Activated naive CD8-positive, alpha-beta T cell treated with anti-CD3 and anti-CD28 coated beads for 36 hours (primary cell): ENCODE measurements around the gene FZD8. TPM values are rescaled to one million over a fixed set of nuclear protein-coding genes. Genes with fewer than 3 reads are reported as not detected.
"Not testable (repeated sequence)": the region's sequence is repeated elsewhere in the genome, so short reads cannot be mapped to it uniquely, and the experiment has no call there.

Source experiments
- DNase-seq: peaks from one replicate; pipeline ENCODE4 v3.0.0; 2021
- H3K27ac Mint-ChIP-seq: one replicate; pipeline ENCODE4 v1.8.0; 2022; ENCODE audit warnings: mild to moderate bottlenecking, moderate library complexity, mixed read lengths
- H3K27me3 Mint-ChIP-seq: one replicate; pipeline ENCODE4 v1.8.0; 2022; ENCODE audit warnings: mild to moderate bottlenecking, mixed read lengths
- H3K36me3 Mint-ChIP-seq: one replicate; pipeline ENCODE4 v1.8.0; 2021; ENCODE audit warnings: mild to moderate bottlenecking, mixed read lengths
- H3K4me1 Mint-ChIP-seq: one replicate; pipeline ENCODE4 v1.8.0; 2021; ENCODE audit warnings: mixed read lengths
- H3K4me3 Mint-ChIP-seq: one replicate; pipeline ENCODE4 v1.8.0; 2022; ENCODE audit warnings: mild to moderate bottlenecking, moderate library complexity, mixed read lengths
- H3K9me3 Mint-ChIP-seq: one replicate; pipeline ENCODE4 v1.8.0; 2022; ENCODE audit warnings: mixed read lengths
- total RNA-seq, 2 experiments: library from RNA; stranded (reverse); gene quantifications; one replicate each; pipeline ENCODE4 v1.2.3, GENCODE V29; 2021

FZD8 gene
- total RNA-seq, result under 1 TPM; 0.10 to 0.21 TPM

GRCh38 chr10:35642035-35642792 lies at the start of gene FZD8:
TSS of gene FZD8 (minus strand) at chr10:35642296. CDS start at chr10:35641429, 867 bp downstream.
- H3K9me3 Mint-ChIP-seq, result no peaks in the 10 kb centered on the region
- peak; percentile 81 for DNase-seq
- H3K4me1 Mint-ChIP-seq, result peaks cover 15% of the 10 kb centered on the region
- H3K27me3 Mint-ChIP-seq, result peaks cover 57% of the 10 kb centered on the region
- peak within 1 kb of the TSS; percentile 75 for H3K4me3 Mint-ChIP-seq
- no peaks in the 10 kb centered on the region for H3K36me3 Mint-ChIP-seq
- no peak within 1 kb of the TSS for H3K27ac Mint-ChIP-seq

GRCh38 chr10:35691522-35692236 lies 49.6 kb upstream of the FZD8 start:
- H3K4me1 Mint-ChIP-seq, result no peaks in the 10 kb centered on the region
- no peak overlapping the region for H3K4me3 Mint-ChIP-seq

GRCh38 chr10:35690534-35690933 lies 48.4 kb upstream of the FZD8 start:
- no peak overlapping the region for H3K27ac Mint-ChIP-seq
- H3K36me3 Mint-ChIP-seq, result no peaks in the 10 kb centered on the region
- no peaks in the 10 kb centered on the region for H3K9me3 Mint-ChIP-seq
- peaks cover 5% of the 10 kb centered on the region for H3K27me3 Mint-ChIP-seq
- DNase-seq, result no peak
- H3K4me1 Mint-ChIP-seq, result no peaks in the 10 kb centered on the region
- H3K4me3 Mint-ChIP-seq, result no peak overlapping the region

More at GRCh38 chr10:35691522-35692236, 49.6 kb upstream of the FZD8 start:
- DNase-seq, result no peak
- H3K27ac Mint-ChIP-seq, result no peak overlapping the region
- no peaks in the 10 kb centered on the region for H3K9me3 Mint-ChIP-seq
- H3K36me3 Mint-ChIP-seq, result no peaks in the 10 kb centered on the region
- H3K27me3 Mint-ChIP-seq, result peaks cover 5% of the 10 kb centered on the region

- not testable (repeated sequence) for H3K4me1 Mint-ChIP-seq
Measured at GRCh38 chr10:35685858-35686257, 43.8 kb upstream of the FZD8 start.

GRCh38 chr10:35685402-35685801 lies 43.3 kb upstream of the FZD8 start:
- DNase-seq, result no peak

More at GRCh38 chr10:35685858-35686257, 43.8 kb upstream of the FZD8 start:
- DNase-seq, H3K36me3 Mint-ChIP-seq, H3K27me3 Mint-ChIP-seq, H3K27ac Mint-ChIP-seq, H3K4me3 Mint-ChIP-seq, H3K9me3 Mint-ChIP-seq: not testable (repeated sequence)

GRCh38 chr10:35684586-35684985 lies 42.5 kb upstream of the FZD8 start:
- Mint-ChIP-seq H3K4me1 (no peaks in the 10 kb centered on the region), H3K27ac (no peak overlapping the region), H3K36me3 (no peaks in the 10 kb centered on the region)

More at GRCh38 chr10:35685402-35685801, 43.3 kb upstream of the FZD8 start:
- no peaks in the 10 kb centered on the region for H3K36me3 Mint-ChIP-seq
- H3K27ac Mint-ChIP-seq, result no peak overlapping the region
- no peaks in the 10 kb centered on the region for H3K9me3 Mint-ChIP-seq
- peaks cover 5% of the 10 kb centered on the region for H3K27me3 Mint-ChIP-seq
- no peaks in the 10 kb centered on the region for H3K4me1 Mint-ChIP-seq
- H3K4me3 Mint-ChIP-seq, result no peak overlapping the region

GRCh38 chr10:35675846-35676245 lies 33.8 kb upstream of the FZD8 start:
- no peak for DNase-seq
- H3K4me1 Mint-ChIP-seq, result no peaks in the 10 kb centered on the region
- no peak overlapping the region for H3K4me3 Mint-ChIP-seq
- peaks cover 3% of the 10 kb centered on the region for H3K27me3 Mint-ChIP-seq
- H3K27ac Mint-ChIP-seq, result no peak overlapping the region
- peaks cover 2% of the 10 kb centered on the region for H3K9me3 Mint-ChIP-seq
- no peaks in the 10 kb centered on the region for H3K36me3 Mint-ChIP-seq

More at GRCh38 chr10:35684586-35684985, 42.5 kb upstream of the FZD8 start:
- no peak for DNase-seq
- no peaks in the 10 kb centered on the region for H3K9me3 Mint-ChIP-seq
- H3K4me3 Mint-ChIP-seq, result no peak overlapping the region
- H3K27me3 Mint-ChIP-seq, result peaks cover 5% of the 10 kb centered on the region

- DNase-seq, result no peak
- Mint-ChIP-seq H3K4me1 (no peaks in the 10 kb centered on the region), H3K4me3 (no peak overlapping the region), H3K36me3 (no peaks in the 10 kb centered on the region), H3K27me3 (peaks cover 3% of the 10 kb centered on the region), H3K9me3 (peaks cover 2% of the 10 kb centered on the region), H3K27ac (no peak overlapping the region)
Measured at GRCh38 chr10:35674843-35675242, 32.7 kb upstream of the FZD8 start.

GRCh38 chr10:35668865-35669650 lies 27.0 kb upstream of the FZD8 start:
- H3K4me3 Mint-ChIP-seq, result no peak overlapping the region
- H3K27ac Mint-ChIP-seq, result no peak overlapping the region
- H3K36me3 Mint-ChIP-seq, result no peaks in the 10 kb centered on the region
- DNase-seq, result no peak
- H3K27me3 Mint-ChIP-seq, result peaks cover 5% of the 10 kb centered on the region
- H3K4me1 Mint-ChIP-seq, result no peaks in the 10 kb centered on the region
- peaks cover 9% of the 10 kb centered on the region for H3K9me3 Mint-ChIP-seq

GRCh38 chr10:35667971-35668370 lies 25.9 kb upstream of the FZD8 start:
- H3K36me3 Mint-ChIP-seq, result no peaks in the 10 kb centered on the region
- H3K4me3 Mint-ChIP-seq, result no peak overlapping the region
- no peak for DNase-seq
- H3K27me3 Mint-ChIP-seq, result peaks cover 5% of the 10 kb centered on the region
- no peaks in the 10 kb centered on the region for H3K4me1 Mint-ChIP-seq
- no peak overlapping the region for H3K27ac Mint-ChIP-seq
- H3K9me3 Mint-ChIP-seq, result peaks cover 9% of the 10 kb centered on the region

- Mint-ChIP-seq H3K4me3 (no peak overlapping the region), H3K36me3 (no peaks in the 10 kb centered on the region), H3K9me3 (peaks cover 9% of the 10 kb centered on the region), H3K27ac (no peak overlapping the region), H3K27me3 (peaks cover 5% of the 10 kb centered on the region), H3K4me1 (no peaks in the 10 kb centered on the region)
- no peak for DNase-seq
Measured at GRCh38 chr10:35667270-35667889, 25.3 kb upstream of the FZD8 start.

GRCh38 chr10:35661236-35661635 lies 19.1 kb upstream of the FZD8 start:
- Mint-ChIP-seq H3K9me3 (peaks cover 2% of the 10 kb centered on the region), H3K27ac (no peak overlapping the region), H3K36me3 (peaks cover 2% of the 10 kb centered on the region), H3K27me3 (peaks cover 23% of the 10 kb centered on the region), H3K4me3 (no peak overlapping the region), H3K4me1 (no peaks in the 10 kb centered on the region)
- no peak for DNase-seq

- Mint-ChIP-seq H3K4me3 (no peak overlapping the region), H3K27me3 (peaks cover 24% of the 10 kb centered on the region), H3K27ac (no peak overlapping the region), H3K4me1 (no peaks in the 10 kb centered on the region), H3K9me3 (peaks cover 2% of the 10 kb centered on the region), H3K36me3 (peaks cover 2% of the 10 kb centered on the region)
- no peak for DNase-seq
Measured at GRCh38 chr10:35659456-35659855, 17.4 kb upstream of the FZD8 start.

GRCh38 chr10:35657621-35658020 lies 15.5 kb upstream of the FZD8 start:
- H3K4me3 Mint-ChIP-seq, result no peak overlapping the region
- H3K27me3 Mint-ChIP-seq, result peaks cover 24% of the 10 kb centered on the region
- no peaks in the 10 kb centered on the region for H3K4me1 Mint-ChIP-seq
- peaks cover 2% of the 10 kb centered on the region for H3K9me3 Mint-ChIP-seq
- no peak for DNase-seq
- no peak overlapping the region for H3K27ac Mint-ChIP-seq
- H3K36me3 Mint-ChIP-seq, result peaks cover 2% of the 10 kb centered on the region

GRCh38 chr10:35652824-35653223 lies 10.7 kb upstream of the FZD8 start:
- no peak for DNase-seq
- Mint-ChIP-seq H3K27ac (no peak overlapping the region), H3K4me3 (no peak overlapping the region), H3K4me1 (no peaks in the 10 kb centered on the region), H3K36me3 (no peaks in the 10 kb centered on the region), H3K9me3 (no peaks in the 10 kb centered on the region), H3K27me3 (peaks cover 27% of the 10 kb centered on the region)
